HG02588 (cell line): ENCODE measurements around the gene NPAS2.

Experiments used
- ATAC-seq: cut with Tn5 transposase; IDR thresholded peaks from one replicate; pipeline ENCODE4 v1.9.1; 2021; ENCODE audit warnings: mild to moderate bottlenecking, moderate library complexity; ENCODE audit not compliant: unreplicated experiment

NPAS2 gene

DNA sequence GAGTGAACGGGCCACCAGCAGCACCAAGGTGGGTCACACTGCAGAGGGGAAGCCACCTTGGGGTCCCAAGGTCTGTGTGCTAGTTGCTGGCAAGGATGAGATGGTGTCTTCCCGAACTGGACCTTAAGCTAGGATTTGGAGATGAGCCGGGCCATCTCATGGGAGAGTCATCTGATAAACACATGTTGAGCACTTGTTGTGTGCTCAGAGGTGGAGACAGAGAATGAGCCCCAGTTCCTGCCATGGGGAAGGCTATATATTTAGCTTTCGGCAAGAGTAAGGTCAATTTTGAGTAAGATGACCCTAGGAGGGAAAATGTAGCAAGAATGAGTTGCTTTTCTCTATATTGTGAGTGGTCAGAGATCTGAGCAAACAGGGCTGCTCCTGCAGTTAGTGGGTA lies 140.7 kb downstream of the NPAS2 start:
- ATAC-seq: no peak

DNA sequence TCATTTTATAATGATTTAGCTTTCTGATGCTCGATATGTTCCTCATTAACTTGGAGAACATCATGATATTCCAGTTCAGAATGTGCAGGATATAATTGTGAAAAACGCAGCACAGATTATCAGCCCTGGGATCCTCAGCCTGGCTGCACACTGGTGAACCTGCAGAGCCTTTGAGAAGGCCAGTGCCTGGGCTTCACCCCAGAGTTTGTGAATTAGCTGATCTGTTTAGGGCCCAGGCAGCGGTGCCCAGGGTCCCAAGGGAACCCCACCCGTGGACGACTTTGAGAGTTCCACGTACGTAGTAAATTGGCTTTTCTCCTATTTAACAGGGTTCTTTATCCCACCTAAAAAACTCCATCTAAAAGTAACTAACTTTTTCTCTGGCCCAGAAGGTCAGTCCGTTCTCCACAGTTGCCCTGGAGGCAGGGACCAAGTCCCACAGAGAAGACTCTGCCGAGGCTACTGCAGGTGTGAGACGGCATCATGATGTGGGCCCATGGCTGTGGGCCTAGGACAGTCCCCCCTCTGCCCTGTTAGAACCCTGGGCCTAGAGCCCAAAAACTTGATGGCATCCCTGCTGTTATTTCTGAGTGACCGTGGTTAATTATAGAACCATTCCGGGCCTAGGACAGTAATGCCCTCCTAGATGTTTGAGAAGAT lies 142.6 kb downstream of the NPAS2 start:
- no peak for ATAC-seq

DNA sequence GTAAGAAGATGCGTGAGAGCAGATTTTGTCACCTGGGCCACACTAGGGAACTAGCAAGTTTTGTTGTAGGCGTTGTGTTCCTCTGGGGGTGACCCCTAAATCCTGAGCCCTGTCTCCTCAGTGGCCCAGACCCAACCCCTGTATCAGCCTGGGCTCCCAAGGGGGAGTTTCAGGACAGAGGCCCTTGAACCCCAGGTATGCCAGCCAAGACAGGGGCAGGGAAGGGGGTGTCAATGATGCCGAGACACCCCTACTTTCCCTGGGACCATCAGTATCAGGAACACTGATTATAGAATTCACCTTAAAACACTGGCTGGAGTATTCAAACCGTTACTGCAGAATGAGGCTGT lies 143.1 kb downstream of the NPAS2 start:
- no peak for ATAC-seq

DNA sequence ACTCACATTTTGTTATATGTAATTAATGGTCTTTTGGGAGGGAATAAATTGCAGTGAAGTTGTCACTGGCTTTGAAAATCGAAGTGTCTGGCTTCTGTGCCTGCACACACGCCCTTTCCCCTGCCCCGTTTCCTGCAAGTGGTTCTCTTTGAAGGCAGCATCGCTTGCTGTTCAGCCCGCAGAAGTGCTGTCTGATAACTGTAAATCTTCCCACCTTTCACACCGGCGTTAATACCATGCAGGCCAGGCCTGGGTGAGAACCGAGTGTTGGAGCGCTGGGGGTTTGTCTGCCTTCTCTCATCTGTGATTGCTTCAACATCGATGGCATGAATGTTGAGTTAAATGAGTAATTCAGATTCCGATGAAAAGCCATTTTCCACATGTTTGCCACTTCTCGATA lies 144.3 kb downstream of the NPAS2 start:
- no peak for ATAC-seq

DNA sequence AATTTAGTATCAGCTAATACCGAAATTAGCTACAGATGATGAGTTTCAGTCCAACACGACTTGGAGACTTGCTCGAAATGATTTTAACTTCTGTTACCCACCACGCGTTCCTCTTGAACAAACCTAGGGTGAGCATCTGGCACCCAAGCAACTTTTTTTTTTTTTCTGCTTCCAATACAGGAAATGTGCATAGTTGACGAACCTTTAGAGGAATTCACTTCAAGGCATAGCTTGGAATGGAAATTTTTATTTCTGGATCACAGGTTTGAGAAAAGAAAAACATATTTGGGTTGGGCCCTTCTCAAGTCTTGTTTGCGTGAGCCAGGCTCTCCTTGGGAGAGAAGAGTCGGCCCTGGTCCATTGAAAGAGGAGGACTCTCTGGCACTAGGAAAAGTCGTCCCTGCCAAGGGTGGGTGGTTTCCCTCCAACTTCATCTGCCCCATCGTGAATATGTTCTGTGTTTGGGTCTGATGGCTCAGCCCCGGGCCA lies 144.8 kb downstream of the NPAS2 start:
- ATAC-seq: no peak

DNA sequence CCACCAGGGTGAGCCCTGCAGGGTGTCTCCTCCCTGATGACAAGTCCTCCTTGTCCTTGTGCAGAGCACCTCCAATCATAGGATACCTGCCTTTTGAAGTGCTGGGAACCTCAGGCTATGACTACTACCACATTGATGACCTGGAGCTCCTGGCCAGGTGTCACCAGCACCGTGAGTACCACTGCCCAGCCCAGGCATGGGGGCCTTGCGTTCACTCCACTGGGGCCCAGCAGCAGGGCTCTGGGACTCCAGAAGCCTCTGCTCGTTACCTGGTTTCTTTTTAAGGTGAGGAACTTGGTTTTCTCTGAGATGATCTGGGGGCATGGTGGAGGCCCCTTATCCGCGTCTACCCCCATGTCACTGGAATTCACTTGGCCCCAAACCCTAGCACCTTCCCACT lies 145.7 kb downstream of the NPAS2 start:
- ATAC-seq: no peak

DNA sequence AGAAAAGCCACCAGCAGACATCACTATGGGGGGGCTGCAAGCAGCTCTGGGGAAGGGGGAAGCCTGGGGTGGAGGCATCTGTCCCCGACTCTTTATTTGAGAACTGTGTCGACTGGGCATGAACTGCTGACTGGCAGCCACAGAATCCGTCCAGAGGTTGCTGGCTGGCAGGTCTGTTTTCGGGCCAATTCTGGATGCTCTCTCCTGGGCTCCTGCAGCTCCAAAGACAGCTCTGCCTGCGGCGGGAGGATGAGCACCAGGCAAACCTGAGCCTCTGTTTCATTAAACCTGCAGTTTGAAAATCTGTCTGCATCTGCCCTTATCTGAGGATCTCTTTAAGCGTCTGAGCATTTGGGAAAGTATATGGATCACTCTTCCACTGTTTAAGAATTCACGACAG lies 147.8 kb downstream of the NPAS2 start:
- ATAC-seq: no peak

DNA sequence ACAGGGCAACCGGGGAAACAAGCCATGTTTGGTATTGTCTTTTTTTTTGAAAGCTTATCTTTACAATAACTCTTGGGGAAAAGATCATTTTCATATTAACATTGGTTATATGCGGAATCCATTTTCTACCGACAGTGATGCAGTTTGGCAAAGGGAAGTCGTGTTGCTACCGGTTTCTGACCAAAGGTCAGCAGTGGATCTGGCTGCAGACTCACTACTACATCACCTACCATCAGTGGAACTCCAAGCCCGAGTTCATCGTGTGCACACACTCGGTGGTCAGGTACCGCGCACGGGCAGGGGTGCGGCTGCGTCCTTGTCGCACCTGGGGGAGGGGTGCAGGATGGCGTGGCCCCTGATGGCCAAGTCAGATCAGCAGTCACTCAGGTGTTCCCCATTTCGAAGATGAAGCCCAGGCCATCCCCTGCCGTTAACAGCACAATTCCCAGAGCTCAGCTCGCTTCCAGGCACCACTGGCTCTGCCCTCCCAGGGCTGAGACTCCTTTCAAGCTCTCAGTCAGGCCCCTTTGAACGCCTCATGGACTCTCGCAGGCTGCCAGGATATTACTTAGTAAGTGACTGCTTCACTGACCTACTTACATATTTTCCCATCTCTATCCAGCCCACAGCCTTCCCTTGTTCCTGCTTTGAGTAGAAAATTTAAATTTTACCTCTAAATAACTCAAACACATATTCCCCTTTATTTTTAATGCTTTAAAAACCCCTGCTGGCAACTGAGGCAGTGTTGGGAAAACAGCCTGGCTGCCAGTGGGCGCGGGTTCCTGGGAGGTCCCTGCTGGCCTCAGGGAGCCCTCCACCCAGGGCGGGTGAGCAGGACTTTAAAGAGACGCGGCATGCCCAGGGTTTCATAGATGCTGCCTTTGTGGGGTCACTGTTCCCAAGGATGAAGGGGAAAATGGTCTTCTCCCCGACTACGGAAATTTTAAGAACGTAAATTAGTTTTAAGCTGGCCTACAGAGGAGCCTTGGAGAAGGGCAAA lies 148.5 kb downstream of the NPAS2 start:
- ATAC-seq: no peak

DNA sequence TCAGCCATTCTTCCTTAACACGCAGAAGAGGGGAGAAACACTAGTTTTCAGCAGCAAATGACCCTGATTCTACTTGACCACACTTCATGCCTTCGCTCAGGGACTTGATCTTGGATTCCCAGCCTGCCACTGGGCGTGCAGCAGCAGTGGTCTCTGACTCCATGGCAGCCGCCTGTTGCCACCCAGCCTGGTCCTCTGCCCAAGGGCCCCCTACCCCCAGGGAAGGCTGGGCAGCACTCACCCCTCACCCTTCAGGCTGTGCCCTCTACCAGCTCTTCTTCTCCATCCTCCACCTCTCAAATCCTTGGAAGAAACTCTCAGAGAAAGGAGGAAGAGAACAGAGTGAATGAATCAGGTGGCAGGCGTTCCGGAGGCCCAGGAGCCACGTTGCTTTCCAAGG lies 150.1 kb downstream of the NPAS2 start:
- no peak for ATAC-seq

DNA sequence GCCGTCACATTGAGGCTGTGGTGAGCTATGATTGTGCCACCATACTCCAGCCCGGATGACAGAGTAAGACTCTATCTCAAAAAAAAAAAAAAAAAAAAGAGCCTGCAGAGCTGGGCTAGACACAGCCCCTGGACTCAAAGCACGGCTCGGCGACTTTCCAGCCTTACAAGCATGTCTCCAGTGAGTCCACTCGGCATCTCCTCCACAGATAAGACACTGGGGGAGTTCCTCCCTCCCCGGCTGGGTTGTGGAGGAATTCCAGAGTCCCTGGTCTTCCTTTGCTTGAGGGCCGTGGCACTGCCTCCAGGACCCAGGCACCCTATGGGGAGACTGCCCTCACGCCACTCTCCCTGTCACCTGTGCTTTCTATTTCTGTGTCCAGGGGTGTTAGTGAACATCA lies 151.3 kb downstream of the NPAS2 start:
- no peak for ATAC-seq

DNA sequence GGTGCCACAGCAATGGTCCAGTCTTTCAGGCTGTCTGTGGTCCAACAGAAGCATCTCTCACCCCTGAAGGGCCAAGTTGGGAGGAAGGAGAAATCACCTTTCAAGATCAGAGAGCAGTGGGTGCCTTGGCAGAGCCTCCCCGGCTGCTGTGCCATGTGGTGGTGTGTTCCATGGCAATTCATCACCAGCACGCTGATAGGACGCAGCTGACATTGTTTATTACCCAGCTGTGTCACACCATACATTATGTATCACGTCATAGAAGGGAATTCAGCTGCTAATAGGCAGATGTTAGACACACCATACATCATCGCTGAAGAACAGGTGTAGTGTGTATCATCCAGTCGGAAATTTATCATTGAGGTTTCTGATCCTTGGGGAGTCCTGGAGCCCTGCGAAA lies 152.5 kb downstream of the NPAS2 start:
- ATAC-seq: no peak

DNA sequence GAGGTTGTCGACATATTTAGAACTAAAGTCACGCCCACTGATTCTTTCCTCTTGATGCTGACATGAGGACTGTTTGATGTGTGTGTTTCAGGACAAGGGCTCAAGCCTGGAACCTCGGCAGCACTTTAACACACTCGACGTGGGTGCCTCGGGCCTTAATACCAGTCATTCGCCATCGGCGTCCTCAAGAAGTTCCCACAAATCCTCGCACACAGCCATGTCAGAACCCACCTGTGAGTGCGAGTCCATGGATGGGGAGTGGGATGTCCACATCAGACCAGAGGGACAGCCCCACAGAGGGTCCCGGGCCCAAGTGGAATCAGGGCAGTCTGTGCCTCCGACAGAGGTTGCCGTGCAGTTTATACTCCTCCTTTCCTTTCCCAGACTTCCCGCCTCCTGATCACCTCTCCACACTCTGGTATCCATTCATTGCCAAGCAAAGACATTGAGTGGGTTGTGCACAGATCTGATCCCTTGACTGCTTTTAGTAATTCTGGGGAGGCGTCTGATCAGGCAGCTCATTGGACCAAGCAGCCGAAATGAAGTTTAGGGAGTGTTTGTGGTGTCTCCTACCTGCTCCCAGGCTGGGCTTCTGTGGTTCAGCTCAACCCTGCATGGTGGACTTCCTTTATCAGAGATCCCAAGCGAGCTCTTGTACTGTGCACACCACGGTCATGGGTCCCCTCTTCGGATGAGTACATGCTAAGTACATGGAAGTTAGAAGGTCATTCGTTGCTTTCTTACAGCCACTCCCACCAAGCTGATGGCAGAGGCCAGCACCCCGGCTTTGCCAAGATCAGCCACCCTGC lies 155.0 kb downstream of the NPAS2 start:
- ATAC-seq: no peak

DNA sequence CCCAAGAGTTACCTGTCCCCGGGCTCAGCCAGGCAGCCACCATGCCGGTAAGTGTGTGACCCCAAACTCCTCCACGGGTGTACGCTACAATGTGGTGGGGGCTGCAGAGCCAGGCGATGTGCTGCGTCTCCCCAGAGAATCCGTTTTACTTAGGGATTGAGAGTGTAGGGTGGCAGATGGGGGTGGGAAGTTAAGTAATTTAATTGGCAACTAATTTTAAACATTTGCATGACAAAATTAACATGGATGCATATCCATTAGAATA lies 155.5 kb downstream of the NPAS2 start:
- ATAC-seq: no peak

DNA sequence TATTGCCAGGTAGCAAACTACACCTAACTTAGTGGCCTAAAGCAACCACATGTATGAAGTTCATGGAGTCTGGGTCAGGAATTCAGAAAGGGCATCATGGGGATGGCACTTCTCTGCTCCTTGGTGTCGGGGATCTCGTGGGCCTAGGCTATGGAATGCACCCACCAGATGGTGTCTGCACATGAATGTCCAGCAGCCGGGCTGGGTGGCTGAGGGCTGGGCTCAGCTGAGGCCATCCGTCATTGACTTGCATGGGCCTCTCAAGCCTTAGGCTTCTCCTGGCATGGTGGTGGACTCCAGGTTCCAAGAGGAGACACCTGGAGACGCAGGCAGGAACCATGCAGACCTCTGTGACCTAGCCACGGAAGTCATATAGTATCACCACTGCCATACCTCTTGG lies 156.1 kb downstream of the NPAS2 start:
- ATAC-seq: no peak

DNA sequence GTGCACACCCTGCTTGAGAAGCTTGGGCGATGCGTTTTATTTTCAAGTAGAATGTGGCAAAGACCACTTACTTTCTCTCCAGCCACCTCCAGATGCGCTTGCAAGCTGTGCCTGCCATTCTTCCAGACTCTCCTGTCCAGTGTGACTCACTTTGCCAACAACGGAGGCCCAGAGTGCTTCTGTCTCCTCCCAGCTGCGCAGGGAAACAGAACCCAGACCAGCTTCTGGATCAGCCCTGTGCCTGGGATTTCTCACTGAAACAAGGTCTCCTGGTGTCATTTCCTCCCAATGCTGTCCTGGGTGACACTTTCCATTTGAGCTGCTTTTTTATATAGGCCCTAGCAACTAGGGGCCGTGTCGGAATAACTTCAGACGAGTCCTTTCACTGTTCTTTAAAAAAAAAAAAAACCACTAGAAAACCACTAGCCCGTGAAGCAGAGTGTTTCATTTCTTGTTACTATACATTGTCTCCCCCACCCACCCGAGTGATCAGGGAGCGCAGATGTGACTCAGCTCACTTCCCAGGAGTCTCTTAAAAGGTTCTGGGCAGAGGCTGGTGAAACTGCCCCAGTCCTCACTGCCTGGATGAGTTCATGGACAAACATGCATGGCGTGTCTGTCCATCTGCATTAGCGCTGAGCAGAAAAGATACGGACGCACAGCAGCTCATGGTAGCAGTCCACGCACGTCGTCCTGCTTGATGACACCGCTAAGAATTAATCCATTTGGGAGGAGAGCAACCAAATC lies 156.9 kb downstream of the NPAS2 start:
- peak; percentile 72 for ATAC-seq

DNA sequence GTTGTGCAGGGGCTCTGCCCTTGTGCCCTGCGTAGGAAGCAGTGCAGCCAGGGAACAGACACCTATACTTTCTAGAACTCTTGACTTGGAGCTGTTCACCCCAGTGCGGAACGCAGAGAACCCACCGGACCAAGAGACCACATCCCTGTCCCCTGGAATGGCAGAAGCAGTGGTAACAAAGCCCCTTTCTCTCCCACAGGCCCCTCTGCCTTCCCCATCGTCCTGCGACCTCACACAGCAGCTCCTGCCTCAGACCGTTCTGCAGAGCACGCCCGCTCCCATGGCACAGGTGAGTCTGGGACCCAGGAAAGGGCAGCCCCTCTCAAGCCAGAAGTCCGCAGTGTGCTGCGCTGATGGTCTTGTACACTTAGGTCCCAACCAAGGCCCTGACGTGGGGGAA lies 157.6 kb downstream of the NPAS2 start:
- no peak for ATAC-seq

DNA sequence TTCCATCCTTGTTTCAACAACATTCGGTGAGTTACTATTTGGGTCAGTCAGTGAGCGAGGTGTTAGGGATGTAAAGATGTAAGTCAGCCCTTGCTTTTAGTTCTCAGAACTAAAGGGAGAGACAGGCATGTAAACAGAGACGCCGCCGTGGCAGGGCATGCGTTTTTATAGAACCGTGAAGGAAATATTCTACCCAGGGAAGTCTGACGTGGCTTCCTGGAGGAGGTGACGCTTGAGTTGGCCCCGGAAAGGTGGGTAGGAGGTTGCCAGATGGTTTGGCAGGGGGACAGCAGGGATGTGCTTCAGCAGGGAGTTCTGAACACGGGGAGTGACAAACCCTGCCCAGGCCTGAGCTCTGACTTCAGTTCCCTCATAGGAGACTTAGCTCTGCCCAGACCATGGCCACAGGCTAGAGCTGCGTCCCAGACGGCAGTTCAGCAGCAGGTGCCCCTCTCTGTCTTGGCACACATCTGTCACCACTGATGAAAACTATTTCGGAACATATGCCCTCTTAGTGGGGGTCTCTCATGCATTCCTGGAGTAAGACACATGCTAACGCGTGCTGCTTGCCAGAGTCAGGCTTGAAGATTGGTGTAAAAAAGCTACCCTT lies 158.7 kb downstream of the NPAS2 start:
- ATAC-seq: no peak

DNA sequence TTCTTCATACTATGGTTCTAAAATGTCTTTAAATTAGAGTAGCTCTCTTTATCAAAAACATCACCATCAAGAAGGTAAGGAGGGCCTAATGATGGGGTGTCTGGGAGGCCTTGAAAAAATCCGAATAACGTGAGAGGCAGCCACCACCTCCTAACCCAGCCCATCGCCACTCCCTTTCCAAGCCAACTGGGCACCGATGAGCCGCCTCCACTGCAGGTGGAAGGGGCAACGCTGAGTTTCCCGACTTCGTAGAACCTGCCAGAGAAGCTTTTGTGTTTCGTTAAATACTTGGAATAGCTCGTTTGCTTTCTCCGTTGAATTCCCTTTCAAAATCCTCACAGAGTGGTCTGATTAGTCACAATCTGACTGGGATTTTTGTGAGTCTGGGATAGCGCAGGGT lies 160.1 kb downstream of the NPAS2 start:
- no peak for ATAC-seq

DNA sequence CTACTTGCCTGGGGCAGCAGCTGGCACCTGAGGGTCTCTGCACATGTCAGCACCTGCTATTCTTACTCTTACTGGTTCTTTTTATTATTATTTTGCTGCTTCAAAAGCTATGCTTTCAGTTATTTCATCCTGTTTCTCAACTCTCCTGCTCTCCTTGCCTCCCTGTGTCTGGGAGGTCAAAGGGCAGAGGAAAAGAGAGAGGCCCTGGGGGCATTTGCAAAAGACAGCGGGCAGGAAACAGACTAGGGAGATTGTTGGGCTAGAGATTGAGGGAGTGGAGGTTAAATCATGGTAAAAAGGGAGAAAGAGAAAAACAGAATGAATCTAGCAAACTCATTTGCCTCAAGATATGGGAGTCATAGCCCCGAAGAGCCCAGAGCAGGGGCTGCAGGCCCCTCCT lies 161.1 kb downstream of the NPAS2 start:
- no peak for ATAC-seq

DNA sequence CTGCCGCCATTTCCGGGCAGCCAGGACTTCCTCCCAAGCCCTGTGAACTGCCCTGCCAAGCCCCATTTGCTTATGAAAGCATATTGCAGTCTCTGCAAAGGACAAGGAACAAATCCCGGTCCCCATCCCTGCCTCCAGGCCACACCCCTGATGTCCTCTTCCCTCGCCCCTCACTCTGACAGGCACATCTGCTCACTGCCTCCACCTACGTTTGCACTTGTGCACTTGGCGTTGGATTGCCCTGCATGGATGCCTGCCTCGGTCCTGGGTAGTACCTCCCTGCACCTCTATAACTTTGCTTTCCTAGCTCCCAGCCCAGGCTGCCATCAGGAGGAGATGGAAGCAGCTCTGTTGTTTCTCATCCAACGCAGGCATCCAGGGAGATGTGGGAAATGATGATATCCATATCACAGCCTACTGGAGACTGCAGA lies 162.5 kb downstream of the NPAS2 start:
- no peak for ATAC-seq

DNA sequence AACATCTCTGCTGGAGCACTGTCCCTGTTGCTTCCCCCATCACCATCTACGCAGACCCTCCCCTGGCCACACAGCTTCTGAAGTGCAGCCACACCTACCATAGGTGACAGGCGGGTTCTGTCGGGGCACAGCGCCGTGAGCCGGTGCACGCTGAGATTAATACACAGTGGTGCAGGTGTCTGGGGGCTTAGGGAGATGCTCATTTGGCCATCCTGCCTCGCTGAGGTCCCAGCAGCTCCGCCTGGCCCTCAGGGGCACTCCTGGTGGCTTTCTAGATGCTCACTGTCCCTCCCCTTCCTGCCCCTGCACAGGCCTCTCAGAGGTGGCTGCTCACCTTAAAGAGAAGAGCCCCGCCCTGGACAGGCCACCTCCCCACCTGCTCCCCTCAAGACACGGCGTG lies 163.3 kb downstream of the NPAS2 start:
- no peak for ATAC-seq
